Adrenal gland (tissue), 12 donors: ENCODE data around the gene KCNA2. TPM values are rescaled to one million over a fixed set of nuclear protein-coding genes. Genes with fewer than 3 reads are reported as not detected.

Source experiments
- DNase-seq, 7 donors: peaks; one replicate each; pipeline ENCODE4 v3.0.0-alpha.2; 2019 to 2020
- H3K27ac ChIP-seq, 5 donors: fragments of 200-600 bp; sonication (generic) in 4 of 5; 1 replicate in 3 of 5; 2 replicates in 2 of 5; pipeline versions ENCODE4 v1.5.1 to v1.8.0; 2016 to 2020; ENCODE audit warnings: mild to moderate bottlenecking in 1 of 5
- H3K27me3 ChIP-seq: fragments of 200-600 bp; 2 replicates; pipeline ENCODE4 v1.8.0; 2021
- H3K36me3 ChIP-seq, 2 donors: fragments of 200-600 bp; replicated peaks in 1 of 2; 1 replicate in 1 of 2; 2 replicates in 1 of 2; pipeline versions ENCODE4 v1.5.1 to v1.8.0; 2018 to 2022
- H3K4me1 ChIP-seq, 2 donors: fragments of 200-600 bp; replicated peaks in 1 of 2; 1 replicate in 1 of 2; 2 replicates in 1 of 2; pipeline versions ENCODE4 v1.5.1 to v1.8.0; 2018 to 2021
- H3K4me3 ChIP-seq, 4 donors: fragments of 200-600 bp; sonication (generic) in 3 of 4; one replicate each; pipeline ENCODE4 v1.5.1; 2016 to 2018
- H3K9me3 ChIP-seq, 3 donors: fragments of 200-600 bp; sonication (generic) in 1 of 3; replicated peaks in 1 of 3; 1 replicate in 2 of 3; 2 replicates in 1 of 3; pipeline versions ENCODE4 v1.5.1 to v1.8.0; 2016 to 2021
- POLR2A ChIP-seq, 2 donors: fragments of 450-650 bp; IDR thresholded peaks; one replicate each; pipeline ENCODE4 v1.6.1; 2017; ENCODE audit warnings: antibody characterized with exemption in 2 of 2, mild to moderate bottlenecking in 2 of 2, moderate library complexity in 1 of 2
- WGBS, 4 donors: extraction: QIAGEN DNeasy Blood & Tissue Kit in 2 of 4; methylation state at CpG; one replicate each; pipeline versions ENCODE4 v1.1.5 to v1.1.7; 2013 to 2017; 5-methylcytosine and 5-hydroxymethylcytosine counted together
- intact Hi-C, 2 donors: fragments of 100-400 bp; cut with DNase I; formaldehyde crosslinking; loops; one replicate each; pipeline versions ENCODE4 v1.14.1 to v1.15.0; 2022 to 2023
- polyA plus RNA-seq, 3 donors: library from polyadenylated mRNA; stranded (reverse); fragments of 200-250 nt in 2 of 3; fragments of 350-450 nt in 1 of 3; fragmentation: Illumina TruSeq in 1 of 3; extraction: RNeasy Lipid Tissue Mini Kit (QIAGEN cat#74804) in 1 of 3; gene quantifications; one replicate each; pipeline ENCODE4 v1.2.3, GENCODE V29; 2013 to 2014
- total RNA-seq, 9 donors: library from RNA; depleted of rRNA in 4 of 9; stranded (reverse); fragments of >200 nt in 4 of 9; fragments of 120-200 nt in 1 of 9; fragmentation: NEBNext Ultra II Directional in 1 of 9; extraction: Animal tissue kit (Norgen Biotek cat#: 25700) in 1 of 9; gene quantifications; one replicate each; pipeline versions ENCODE4 v1.1.0 to v1.2.4, GENCODE V29; 2013 to 2023
- TF ChIP-seq, protein P1 (sequence below), 6 experiments: fragments of 450-650 bp in 4 of 6; fragments of 200-600 bp in 2 of 6; sonication (generic) in 1 of 6; IDR thresholded peaks; 1 replicate in 5 of 6; 2 replicates in 1 of 6; pipeline versions ENCODE4 v1.5.1 to v1.8.0; 2016 to 2021; ENCODE audit warnings: antibody characterized with exemption in 6 of 6, mild to moderate bottlenecking in 2 of 6, moderate library complexity in 1 of 6
- donor health status: healthy with polysubstance abuse.
- donor health status: Bipolar disorder and iron deficiency.
- donor health status: DM: yes; HTN: yes; CAD: no.
- donor health status: DM: no; HTN: no; CAD: no.
- donor health status: DM: no; HTN: no; CAD: no.
- donor health status: DM: yes; HTN: yes; CAD: no.

Gene KCNA2
- total and polyA plus RNA-seq, 12 donors, result 0.06 to 16.9 (median 0.38) TPM; not detected in 1

DNA sequence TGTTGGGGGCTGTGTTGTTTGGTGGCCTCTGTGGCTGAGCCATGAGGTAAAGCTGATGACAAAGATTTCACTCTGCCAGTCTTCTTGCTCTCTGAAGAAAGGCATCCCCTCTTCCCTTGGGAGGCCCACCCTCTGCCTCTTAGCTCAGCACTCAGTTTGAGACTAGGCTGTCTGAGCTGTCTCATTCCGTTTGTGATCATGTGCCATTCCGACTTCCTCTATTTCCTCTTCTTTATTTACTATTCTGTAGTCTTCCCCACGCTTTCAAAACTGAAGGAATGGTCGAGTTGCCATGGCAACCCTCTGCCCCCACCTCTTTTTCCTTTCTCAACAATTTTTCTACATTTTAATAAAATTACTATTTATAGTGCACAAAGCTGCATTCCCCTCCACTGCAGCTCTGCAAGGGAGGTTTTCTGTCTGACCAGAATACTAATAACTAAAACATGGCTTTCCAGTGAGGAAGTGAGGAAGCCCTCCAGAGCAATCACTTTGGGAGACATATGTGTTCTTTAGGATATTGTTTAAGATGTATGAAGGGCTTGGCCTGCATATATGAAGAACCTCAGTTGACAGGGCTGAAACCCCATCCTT is 37.8 kb upstream of the KCNA2 start:
- 21 to 35% (median 25%) methylated on average over 4 of the region's 4 CpGs for WGBS, 4 donors

DNA sequence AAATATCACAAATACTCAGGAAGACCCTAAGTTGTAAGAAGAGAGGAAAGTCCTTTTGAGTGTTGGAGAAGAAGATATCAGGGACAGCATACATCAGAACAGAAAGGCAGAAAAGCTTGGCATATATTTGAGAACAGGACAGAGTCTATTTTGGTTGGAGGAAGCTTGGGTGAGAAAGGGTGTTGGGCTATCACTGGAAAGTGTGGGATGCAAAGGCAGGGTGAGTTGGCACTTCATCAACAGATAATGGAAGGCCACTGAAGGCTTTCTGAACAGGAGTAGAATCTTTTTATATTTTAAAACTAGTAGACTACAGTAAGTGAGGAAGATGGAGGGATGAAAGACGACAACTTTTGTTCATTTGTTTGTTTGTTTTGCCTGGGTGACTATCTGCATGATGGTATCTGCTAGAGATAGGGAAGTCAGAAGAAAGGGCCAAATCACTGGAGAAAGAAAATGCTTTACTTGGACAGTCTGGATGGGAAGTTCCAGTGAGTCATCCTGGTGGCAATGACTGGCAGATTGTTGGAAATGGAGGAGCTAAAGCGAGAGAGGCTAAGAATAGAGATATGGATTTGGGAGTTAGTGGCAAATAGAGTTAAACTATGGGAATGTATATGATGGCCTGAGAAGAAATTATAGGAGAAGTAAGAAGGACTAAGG is 33.7 kb upstream of the KCNA2 start:
- no peak for TF ChIP-seq POLR2A (IDR thresholded peaks at IDR 0.05)
- TF ChIP-seq, protein P1, sequence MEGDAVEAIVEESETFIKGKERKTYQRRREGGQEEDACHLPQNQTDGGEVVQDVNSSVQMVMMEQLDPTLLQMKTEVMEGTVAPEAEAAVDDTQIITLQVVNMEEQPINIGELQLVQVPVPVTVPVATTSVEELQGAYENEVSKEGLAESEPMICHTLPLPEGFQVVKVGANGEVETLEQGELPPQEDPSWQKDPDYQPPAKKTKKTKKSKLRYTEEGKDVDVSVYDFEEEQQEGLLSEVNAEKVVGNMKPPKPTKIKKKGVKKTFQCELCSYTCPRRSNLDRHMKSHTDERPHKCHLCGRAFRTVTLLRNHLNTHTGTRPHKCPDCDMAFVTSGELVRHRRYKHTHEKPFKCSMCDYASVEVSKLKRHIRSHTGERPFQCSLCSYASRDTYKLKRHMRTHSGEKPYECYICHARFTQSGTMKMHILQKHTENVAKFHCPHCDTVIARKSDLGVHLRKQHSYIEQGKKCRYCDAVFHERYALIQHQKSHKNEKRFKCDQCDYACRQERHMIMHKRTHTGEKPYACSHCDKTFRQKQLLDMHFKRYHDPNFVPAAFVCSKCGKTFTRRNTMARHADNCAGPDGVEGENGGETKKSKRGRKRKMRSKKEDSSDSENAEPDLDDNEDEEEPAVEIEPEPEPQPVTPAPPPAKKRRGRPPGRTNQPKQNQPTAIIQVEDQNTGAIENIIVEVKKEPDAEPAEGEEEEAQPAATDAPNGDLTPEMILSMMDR (IDR thresholded peaks at IDR 0.05), result no peak
- Histone ChIP-seq H3K4me1 (no peaks in the 10 kb centered on the region), H3K36me3 (no peaks in the 10 kb centered on the region), H3K27me3 (peaks cover 4% of the 10 kb centered on the region), H3K4me3 (no peak overlapping the region), H3K27ac (no peak overlapping the region), H3K9me3 (no peaks in the 10 kb centered on the region)
- no peak for DNase-seq
- intact Hi-C loops, result no loop called here
- 33 to 54% (median 37%) methylated on average over 2 of the region's 2 CpGs for WGBS, 4 donors

More for the DNA sequence above, 37.8 kb upstream of the KCNA2 start:
- Histone ChIP-seq H3K9me3 (no peaks in the 10 kb centered on the region), H3K4me3 (no peak overlapping the region), H3K4me1 (no peaks in the 10 kb centered on the region), H3K36me3 (no peaks in the 10 kb centered on the region), H3K27me3 (peaks cover 4% of the 10 kb centered on the region), H3K27ac (no peak overlapping the region)
- DNase-seq, result no peak
- no peak for TF ChIP-seq POLR2A (IDR thresholded peaks at IDR 0.05)
- TF ChIP-seq, protein P1 (IDR thresholded peaks at IDR 0.05), result no peak
- intact Hi-C loops, result no loop called here

DNA sequence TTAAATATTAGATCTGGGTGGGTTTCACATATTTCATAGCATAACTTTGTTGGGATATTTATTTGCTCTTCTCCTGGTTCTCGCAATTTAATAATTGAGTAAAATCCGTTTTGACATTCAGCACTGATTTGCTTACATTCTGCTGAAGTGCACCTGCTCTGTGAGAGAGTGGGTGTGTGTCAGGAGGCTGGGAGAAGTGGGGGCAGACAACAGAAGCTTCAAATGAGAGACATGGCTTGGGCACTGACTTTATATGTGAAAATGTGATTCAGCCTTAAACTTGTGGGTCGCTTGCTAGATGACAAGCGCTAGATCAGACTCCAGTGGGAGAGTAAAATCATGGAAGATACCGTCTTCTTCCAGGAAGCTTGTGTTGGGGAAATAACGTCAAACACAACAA is 32.4 kb upstream of the KCNA2 start:
- TF ChIP-seq POLR2A (IDR thresholded peaks at IDR 0.05), result no peak
- TF ChIP-seq, protein P1 (IDR thresholded peaks at IDR 0.05), result no peak
- no peak for DNase-seq
- Histone ChIP-seq H3K9me3 (no peaks in the 10 kb centered on the region), H3K4me3 (no peak overlapping the region), H3K4me1 (no peaks in the 10 kb centered on the region), H3K27me3 (no peaks in the 10 kb centered on the region), H3K27ac (no peak overlapping the region), H3K36me3 (no peaks in the 10 kb centered on the region)
- WGBS, 4 donors, result 77 to 86% (median 84%) methylated on average over 6 of the region's 6 CpGs
- intact Hi-C loops, result no loop called here

DNA sequence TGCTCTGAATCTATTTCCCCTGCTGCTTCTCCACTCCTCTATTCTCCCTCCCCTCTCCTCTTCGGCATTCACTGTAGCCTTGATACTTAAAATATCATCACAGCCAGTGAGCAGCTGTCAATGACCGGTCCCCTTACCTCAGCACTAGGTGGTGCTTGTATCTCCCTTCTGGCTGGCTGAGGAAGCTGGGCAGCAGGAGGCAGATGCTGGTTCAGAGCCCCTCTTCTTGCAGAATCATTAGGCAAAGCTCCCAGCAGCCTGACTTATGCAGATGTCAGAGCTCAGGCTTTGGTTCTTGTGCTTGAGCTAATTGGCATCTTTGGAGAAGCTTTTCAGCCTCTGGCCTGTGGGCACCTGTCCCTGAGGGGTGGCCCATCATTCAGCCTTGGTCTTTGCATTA is 31.9 kb upstream of the KCNA2 start:
- intact Hi-C loops, result no loop called here
- Histone ChIP-seq H3K4me1 (no peaks in the 10 kb centered on the region), H3K9me3 (no peaks in the 10 kb centered on the region), H3K27me3 (no peaks in the 10 kb centered on the region), H3K4me3 (no peak overlapping the region), H3K27ac (no peak overlapping the region), H3K36me3 (no peaks in the 10 kb centered on the region)
- DNase-seq, result no peak
- WGBS, 4 donors, result 43 to 75% (median 70%) methylated on average over 2 of the region's 2 CpGs
- TF ChIP-seq, protein P1 (IDR thresholded peaks at IDR 0.05), result no peak
- TF ChIP-seq POLR2A (IDR thresholded peaks at IDR 0.05), result no peak
